ENCODE results near the gene CEPT1. TPM values are rescaled to one million over a fixed set of nuclear protein-coding genes. Genes with fewer than 3 reads are reported as not detected.

The CEPT1 gene
- total RNA-seq, 4 donors from 2014 or later: 38.6 to 61.0 (median 40.2) TPM

GRCh38 chr1:111139324-111139955, 583 bp upstream of the CEPT1 start:
- no peak for TF ChIP-seq CTCF (IDR thresholded peaks at IDR 0.05)
- DNase-seq (ENCODE audit: low spot score) (no peak), ATAC-seq (ENCODE audit: low FRiP score) (peak; percentile 57)

GRCh38 chr1:111140680-111140967, 601 bp downstream of the CEPT1 start:
- DNase-seq (ENCODE audit: low spot score): no peak
- ATAC-seq (ENCODE audit: low FRiP score): peak; percentile 78
- no peak for TF ChIP-seq CTCF (IDR thresholded peaks at IDR 0.05)

DNA sequence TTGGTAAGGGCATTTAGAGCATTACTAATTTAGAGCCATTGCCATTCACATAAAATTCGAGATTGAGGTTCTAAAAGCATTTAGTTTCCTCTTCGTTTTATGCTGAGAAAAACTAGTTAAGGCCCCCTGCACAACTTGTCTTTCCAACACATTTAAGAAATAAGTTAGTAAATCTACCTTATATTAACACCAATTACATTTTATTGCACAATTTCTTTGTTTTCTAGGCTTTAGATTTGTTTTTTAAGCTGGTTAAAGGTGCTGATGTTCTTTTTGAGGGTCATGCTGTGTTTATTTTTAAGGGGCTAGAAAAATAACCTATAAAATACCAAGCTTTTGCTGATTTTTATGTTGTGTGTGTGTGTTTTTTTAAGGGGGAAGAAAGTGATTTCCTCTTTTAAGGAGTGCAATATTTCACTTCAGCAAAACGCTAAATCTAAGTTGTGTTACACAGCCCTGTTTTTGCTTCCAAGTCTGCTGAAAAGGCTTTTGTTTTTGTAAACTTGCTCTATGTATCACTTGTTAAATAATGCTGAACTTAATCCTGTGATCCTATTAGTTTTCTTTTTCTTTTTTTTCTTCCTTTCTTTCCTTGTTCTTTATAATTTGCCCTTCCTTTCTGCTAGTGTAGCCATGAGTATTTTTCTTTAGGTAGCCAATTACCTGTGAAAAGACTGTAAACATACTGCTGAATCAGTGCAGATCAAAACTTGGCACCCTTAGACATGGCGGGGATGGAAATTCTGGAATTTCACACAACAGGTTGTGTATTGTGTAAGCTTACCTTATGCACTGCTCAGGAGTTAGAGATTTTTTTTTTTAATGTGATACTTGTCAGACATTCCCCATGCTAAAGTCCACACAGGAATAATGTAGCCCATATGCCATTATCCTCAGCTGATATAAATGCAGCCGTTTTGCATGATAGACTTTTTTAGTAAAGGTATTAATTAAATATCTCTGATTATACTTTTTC, 1.5 kb downstream of the CEPT1 start:
- ATAC-seq (ENCODE audit: low FRiP score) (no peak), DNase-seq (ENCODE audit: low spot score) (no peak)
- TF ChIP-seq CTCF (IDR thresholded peaks at IDR 0.05): no peak

GRCh38 chr1:111142356-111142975, 2.4 kb downstream of the CEPT1 start:
- no peak for TF ChIP-seq CTCF (IDR thresholded peaks at IDR 0.05)
- ATAC-seq (ENCODE audit: low FRiP score) (no peak), DNase-seq (ENCODE audit: low spot score) (no peak)

DNA sequence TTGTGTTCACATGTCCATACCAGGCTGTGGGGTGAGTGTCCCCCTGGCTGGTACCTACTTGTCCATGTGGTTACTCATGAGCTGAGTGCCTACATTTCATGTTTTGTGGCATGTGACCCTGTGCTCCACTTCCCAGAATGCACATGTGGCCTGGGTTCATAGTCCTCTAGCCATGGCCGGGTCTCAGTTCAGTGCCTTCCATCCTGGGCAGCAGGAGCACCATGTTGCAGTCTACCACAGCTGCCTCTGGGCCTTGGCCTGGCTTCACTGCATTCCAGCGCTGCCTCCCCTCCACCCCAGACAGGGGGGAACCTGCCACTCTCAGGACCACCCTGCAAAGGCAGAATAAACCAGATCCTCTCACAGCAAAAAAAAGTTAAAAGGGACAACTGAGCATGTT, 5.5 kb downstream of the CEPT1 start:
- no peak for TF ChIP-seq CTCF (IDR thresholded peaks at IDR 0.05)
- DNase-seq (ENCODE audit: low spot score) (no peak), ATAC-seq (ENCODE audit: low FRiP score) (no peak)

- TF ChIP-seq CTCF (IDR thresholded peaks at IDR 0.05): no peak
- ATAC-seq (ENCODE audit: low FRiP score): no peak
- no peak for DNase-seq (ENCODE audit: low spot score)
Observed at GRCh38 chr1:111145963-111146768, 6.1 kb downstream of the CEPT1 start.
